Fibroblast of lung (primary cell): Measurements from ENCODE around the gene SEC23A. TPM values are rescaled to one million over a fixed set of nuclear protein-coding genes. Genes with fewer than 3 reads are reported as not detected.
"Not testable (repeated sequence)": the region's sequence is repeated elsewhere in the genome, so short reads cannot be mapped to it uniquely, and the experiment has no call there.

Source experiments
- DNase-seq, 2 donors: peaks; one replicate each; pipeline versions ENCODE4 v3.0.0 to v3.0.0-alpha.2; 2010; ENCODE audit warnings: low read depth in 2 of 2
- H2AFZ ChIP-seq: 2 replicates; pipeline ENCODE4 v1.5.1; 2012; ENCODE audit warnings: low read length, control low read depth, inconsistent platforms
- H3K27ac ChIP-seq: 2 replicates; pipeline ENCODE4 v1.5.1; 2011; ENCODE audit warnings: low read length, control low read depth; ENCODE audit not compliant: insufficient read depth
- H3K27me3 ChIP-seq: 2 replicates; pipeline ENCODE4 v1.5.1; 2011; ENCODE audit warnings: mild to moderate bottlenecking, low read length; ENCODE audit not compliant: control insufficient read depth, insufficient read depth
- H3K36me3 ChIP-seq: 2 replicates; pipeline ENCODE4 v1.5.1; 2011; ENCODE audit warnings: low read length; ENCODE audit not compliant: control insufficient read depth, insufficient read depth
- H3K4me1 ChIP-seq: 2 replicates; pipeline ENCODE4 v1.5.1; 2011; ENCODE audit warnings: low read length; ENCODE audit not compliant: control insufficient read depth, insufficient read depth; ENCODE audit errors: extremely low read depth
- H3K4me2 ChIP-seq: 2 replicates; pipeline ENCODE4 v1.5.1; 2011; ENCODE audit warnings: low read length, control low read depth; ENCODE audit not compliant: insufficient read depth; ENCODE audit errors: extremely low read depth
- H3K4me3 ChIP-seq, 4 experiments: fragments of 200-600 bp in 1 of 4; sonication (generic) in 1 of 4; replicated peaks in 1 of 4; 2 replicates each; pipeline ENCODE4 v1.5.1; 2011 to 2016; ENCODE audit warnings: low read length in 4 of 4, low read depth in 3 of 4, mild to moderate bottlenecking in 3 of 4, control low read depth in 2 of 4, inconsistent platforms in 1 of 4, mixed read lengths in 1 of 4; ENCODE audit not compliant: insufficient read depth in 1 of 4; ENCODE audit errors: control extremely low read depth in 1 of 4
- H3K79me2 ChIP-seq: 2 replicates; pipeline ENCODE4 v1.5.1; 2012; ENCODE audit warnings: mild to moderate bottlenecking, low read length, inconsistent platforms; ENCODE audit not compliant: control insufficient read depth, insufficient read depth
- H3K9ac ChIP-seq: 2 replicates; pipeline ENCODE4 v1.5.1; 2011; ENCODE audit warnings: mild to moderate bottlenecking, low read length, control low read depth; ENCODE audit not compliant: insufficient read depth
- H3K9me3 ChIP-seq: 2 replicates; pipeline ENCODE4 v1.5.1; 2012; ENCODE audit warnings: low read depth, low read length; ENCODE audit not compliant: control insufficient read depth, insufficient read depth
- H4K20me1 ChIP-seq: 2 replicates; pipeline ENCODE4 v1.5.1; 2011; ENCODE audit warnings: low read length; ENCODE audit not compliant: control insufficient read depth, insufficient read depth; ENCODE audit errors: extremely low read depth
- EZH2 ChIP-seq: IDR thresholded peaks from 2 replicates; pipeline ENCODE4 v1.5.1; 2012; ENCODE audit warnings: low read length, control low read depth, mild to moderate bottlenecking; ENCODE audit errors: missing control alignments
- polyA plus RNA-seq, 2 donors: library from polyadenylated mRNA; depleted of rRNA in 1 of 2; stranded (reverse) in 1 of 2; unstranded in 1 of 2; fragments of >200 nt; gene quantifications; 2 replicates each; pipeline ENCODE4 v1.2.1, GENCODE V29; 2011 to 2012; ENCODE audit warnings: missing spikeins in 1 of 2
- total RNA-seq: library from RNA; depleted of rRNA; stranded (reverse); fragments of >200 nt; gene quantifications from 2 replicates; pipeline ENCODE4 v1.2.1, GENCODE V29; 2014
- TF ChIP-seq, protein P1 (sequence below), 2 donors: IDR thresholded peaks in 1 of 2; conservative IDR thresholded peaks in 1 of 2; 1 replicate in 1 of 2; 2 replicates in 1 of 2; pipeline ENCODE4 v1.5.1; 2011 to 2012; ENCODE audit warnings: low read length in 2 of 2, control low read depth in 1 of 2, inconsistent platforms in 1 of 2, low read depth in 1 of 2, mild to moderate bottlenecking in 1 of 2

The SEC23A gene
- total and polyA plus RNA-seq, 2 donors (not counting 1 experiment from before 2014, with no cell fraction given): 271 to 287 TPM

DNA sequence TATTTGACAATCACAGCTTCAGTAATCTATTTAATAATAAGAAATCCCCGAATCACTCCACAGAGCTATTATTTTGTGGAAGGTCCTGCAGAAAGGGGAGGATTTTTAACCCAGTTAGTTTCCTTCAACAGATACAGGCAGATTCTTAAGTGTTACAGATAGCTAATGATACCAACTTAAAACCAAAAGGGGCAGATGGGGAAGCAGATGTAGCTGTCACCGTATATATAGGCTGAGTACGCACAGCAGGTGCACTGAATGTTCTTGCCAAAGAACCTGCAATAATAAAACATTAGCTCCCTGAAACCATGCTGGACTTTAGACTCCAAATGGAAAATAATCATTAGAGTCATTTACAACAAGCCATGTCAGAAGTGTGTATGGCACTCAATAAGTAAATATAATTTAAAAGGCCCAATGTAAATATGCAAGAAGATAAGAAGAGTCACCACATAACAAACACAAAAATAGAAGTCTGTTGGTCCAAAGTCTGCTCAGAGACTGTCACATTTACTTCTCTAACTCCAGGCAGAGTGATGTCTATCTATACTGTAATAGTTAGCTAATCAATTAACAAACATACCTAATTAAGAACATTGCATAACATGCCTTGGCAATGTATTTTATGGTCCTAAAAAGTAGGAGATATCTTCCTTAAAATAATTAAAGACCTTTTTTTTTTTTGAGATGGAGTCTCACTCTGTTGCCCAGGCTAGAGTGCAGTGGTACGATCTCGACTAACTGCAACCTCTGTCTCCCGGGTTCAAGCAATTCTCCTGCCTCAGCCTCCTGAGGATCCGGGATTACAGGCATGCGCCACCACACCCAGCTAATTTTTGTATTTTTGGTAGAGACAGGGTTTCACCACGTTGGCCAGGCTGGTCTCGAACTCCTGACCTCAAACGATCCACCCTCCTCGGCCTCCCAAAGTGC is 78.8 kb downstream of the SEC23A start:
- no peaks in the 10 kb centered on the region for H3K36me3 ChIP-seq
- no peaks in the 10 kb centered on the region for H3K79me2 ChIP-seq
- no peak overlapping the region for H2AFZ ChIP-seq
- no peak overlapping the region for H3K9ac ChIP-seq
- no peaks in the 10 kb centered on the region for H3K27me3 ChIP-seq
- no peak overlapping the region for H3K27ac ChIP-seq
- no peaks in the 10 kb centered on the region for H3K4me1 ChIP-seq
- no peaks in the 10 kb centered on the region for H3K9me3 ChIP-seq
- TF ChIP-seq, protein P1, sequence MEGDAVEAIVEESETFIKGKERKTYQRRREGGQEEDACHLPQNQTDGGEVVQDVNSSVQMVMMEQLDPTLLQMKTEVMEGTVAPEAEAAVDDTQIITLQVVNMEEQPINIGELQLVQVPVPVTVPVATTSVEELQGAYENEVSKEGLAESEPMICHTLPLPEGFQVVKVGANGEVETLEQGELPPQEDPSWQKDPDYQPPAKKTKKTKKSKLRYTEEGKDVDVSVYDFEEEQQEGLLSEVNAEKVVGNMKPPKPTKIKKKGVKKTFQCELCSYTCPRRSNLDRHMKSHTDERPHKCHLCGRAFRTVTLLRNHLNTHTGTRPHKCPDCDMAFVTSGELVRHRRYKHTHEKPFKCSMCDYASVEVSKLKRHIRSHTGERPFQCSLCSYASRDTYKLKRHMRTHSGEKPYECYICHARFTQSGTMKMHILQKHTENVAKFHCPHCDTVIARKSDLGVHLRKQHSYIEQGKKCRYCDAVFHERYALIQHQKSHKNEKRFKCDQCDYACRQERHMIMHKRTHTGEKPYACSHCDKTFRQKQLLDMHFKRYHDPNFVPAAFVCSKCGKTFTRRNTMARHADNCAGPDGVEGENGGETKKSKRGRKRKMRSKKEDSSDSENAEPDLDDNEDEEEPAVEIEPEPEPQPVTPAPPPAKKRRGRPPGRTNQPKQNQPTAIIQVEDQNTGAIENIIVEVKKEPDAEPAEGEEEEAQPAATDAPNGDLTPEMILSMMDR (conservative IDR thresholded peaks at IDR 0.05 in 1 of 2, IDR thresholded peaks at IDR 0.05 in 1 of 2; ENCODE audit: low read depth in 1 of 2, low read length in 2 of 2): no peak
- TF ChIP-seq EZH2: no peak
- no peak for DNase-seq
- no peak overlapping the region for H3K4me2 ChIP-seq
- no peak overlapping the region for H3K4me3 ChIP-seq
- no peaks in the 10 kb centered on the region for H4K20me1 ChIP-seq

DNA sequence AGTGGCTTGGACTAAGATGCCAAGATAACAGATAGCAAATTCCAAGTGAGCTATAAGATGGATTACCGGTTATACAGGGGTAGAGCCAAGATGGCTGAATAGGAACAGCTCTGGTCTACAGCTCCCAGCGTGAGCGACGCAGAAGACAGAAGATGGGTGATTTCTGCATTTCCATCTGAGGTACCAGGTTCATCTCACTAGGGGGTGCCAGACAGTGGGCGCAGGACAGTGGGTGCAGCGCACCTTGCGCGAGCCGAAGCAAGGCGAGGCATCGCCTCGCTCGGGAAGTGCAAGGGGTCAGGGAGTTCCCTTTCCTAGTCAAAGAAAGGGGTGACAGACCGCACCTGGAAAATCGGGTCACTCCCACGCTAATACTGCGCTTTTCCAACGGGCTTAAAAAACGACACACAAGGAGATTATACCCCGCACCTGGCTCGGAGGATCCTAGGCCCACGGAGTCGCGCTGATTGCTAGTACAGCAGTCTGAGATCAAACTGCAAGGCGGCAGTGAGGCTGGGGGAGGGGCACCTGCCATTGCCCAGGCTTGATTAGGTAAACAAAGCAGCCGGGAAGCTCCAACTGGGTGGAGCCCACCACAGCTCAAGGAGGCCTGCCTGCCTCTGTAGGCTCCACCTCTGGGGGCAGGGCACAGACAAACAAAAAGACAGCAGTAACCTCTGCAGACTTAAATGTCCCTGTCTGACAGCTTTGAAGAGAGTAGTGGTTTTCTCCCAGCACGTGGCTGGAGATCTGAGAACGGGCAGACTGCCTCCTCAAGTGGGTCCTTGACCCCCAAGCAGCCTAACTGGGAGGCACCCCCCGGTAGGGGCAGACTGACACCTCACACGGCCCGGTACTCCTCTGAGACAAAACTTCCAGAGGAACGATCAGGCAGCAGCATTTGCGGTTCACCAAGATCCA is 85.7 kb downstream of the SEC23A start:
- H3K36me3 ChIP-seq, H3K4me1 ChIP-seq: not testable (repeated sequence)

DNA sequence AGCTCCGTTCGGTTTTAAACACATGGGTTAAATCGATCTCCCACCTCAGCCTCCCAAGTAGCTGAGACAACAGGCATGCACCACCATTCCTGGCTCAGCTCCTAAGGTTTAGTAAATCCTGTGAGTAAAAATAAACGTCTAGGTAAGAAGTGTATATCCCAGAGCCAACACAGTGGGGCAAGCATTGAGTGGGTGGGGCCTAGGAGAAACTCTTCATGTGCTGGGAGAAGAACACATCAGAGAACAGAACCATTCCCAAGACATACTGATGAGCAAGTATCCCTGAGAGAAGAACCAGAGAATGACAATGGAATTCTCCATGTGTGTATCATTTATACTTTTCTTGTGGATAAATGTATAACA is 86.3 kb downstream of the SEC23A start:
- no peak overlapping the region for H3K27ac ChIP-seq
- H3K4me1 ChIP-seq: no peaks in the 10 kb centered on the region
- H3K79me2 ChIP-seq: no peaks in the 10 kb centered on the region
- TF ChIP-seq, protein P1 (conservative IDR thresholded peaks at IDR 0.05 in 1 of 2, IDR thresholded peaks at IDR 0.05 in 1 of 2; ENCODE audit: low read depth in 1 of 2, low read length in 2 of 2): no peak
- TF ChIP-seq EZH2: no peak
- no peak overlapping the region for H3K4me2 ChIP-seq
- no peak overlapping the region for H3K4me3 ChIP-seq
- no peak overlapping the region for H3K9ac ChIP-seq
- DNase-seq: no peak
- H3K36me3 ChIP-seq: no peaks in the 10 kb centered on the region
- no peaks in the 10 kb centered on the region for H3K27me3 ChIP-seq
- H2AFZ ChIP-seq: no peak overlapping the region
- H3K9me3 ChIP-seq: no peaks in the 10 kb centered on the region
- H4K20me1 ChIP-seq: no peaks in the 10 kb centered on the region

More for the DNA sequence above, 85.7 kb downstream of the SEC23A start:
- H3K9ac ChIP-seq, H3K27ac ChIP-seq, H3K4me3 ChIP-seq, H2AFZ ChIP-seq, DNase-seq, H3K9me3 ChIP-seq, H3K79me2 ChIP-seq, H3K27me3 ChIP-seq, H4K20me1 ChIP-seq, H3K4me2 ChIP-seq: not testable (repeated sequence)
